PC-9 (cell line): ENCODE results near the gene PANK3. TPM values are rescaled to one million over a fixed set of nuclear protein-coding genes. Genes with fewer than 3 reads are reported as not detected.
"Not testable (repeated sequence)": the region's sequence is repeated elsewhere in the genome, so short reads cannot be mapped to it uniquely, and the experiment has no call there.

ENCODE experiments used
- BruUV-seq: library from RNA; stranded (reverse); fragments of 400-500 nt; replicated peaks from 2 replicates; lab custom pipeline; 2021; lab: Mats Ljungman, UMichigan
- CTCF ChIA-PET: fragments of 300-600 bp; sonication (Branson Sonifier 250); formaldehyde crosslinking; loops from one replicate; lab custom pipeline; 2022; ENCODE audit warnings: antibody characterized with exemption; lab: Charles Lee
- POLR2A ChIA-PET: fragments of 300-600 bp; sonication (Branson Sonifier 250); formaldehyde crosslinking; loops from one replicate; lab custom pipeline; 2022; ENCODE audit warnings: antibody characterized with exemption; ENCODE audit not compliant: unreplicated experiment; lab: Charles Lee
- DNase-seq, 2 experiments: peaks; one replicate each; pipeline versions ENCODE4 v3.0.0 to v3.0.0-alpha.2; 2015 to 2022; ENCODE audit warnings: mixed read lengths in 1 of 2
- H2AFZ ChIP-seq: fragments of 200-600 bp; sonication (generic); 2 replicates; pipeline ENCODE4 v1.8.1; 2017; ENCODE audit warnings: antibody characterized with exemption
- H3F3A ChIP-seq: fragments of 200-600 bp; sonication (generic); 2 replicates; pipeline ENCODE4 v1.8.1; 2017; ENCODE audit warnings: antibody characterized with exemption, mild to moderate bottlenecking, low read depth; ENCODE audit not compliant: insufficient read depth
- H3K27ac ChIP-seq: fragments of 200-600 bp; sonication (generic); 2 replicates; pipeline ENCODE4 v1.6.1; 2016; ENCODE audit warnings: mixed run types
- H3K27me3 ChIP-seq: fragments of 200-600 bp; sonication (generic); 2 replicates; pipeline ENCODE4 v1.6.1; 2016; ENCODE audit warnings: low read depth, mixed run types; ENCODE audit not compliant: insufficient read depth
- H3K36me3 ChIP-seq: fragments of 200-600 bp; sonication (generic); 2 replicates; pipeline ENCODE4 v1.6.1; 2016; ENCODE audit warnings: low read depth, mixed run types
- H3K4me1 ChIP-seq: fragments of 200-600 bp; sonication (generic); replicated peaks from 2 replicates; pipeline ENCODE4 v1.6.1; 2016; ENCODE audit warnings: mixed run types; ENCODE audit not compliant: insufficient read depth
- H3K4me2 ChIP-seq: fragments of 200-600 bp; sonication (generic); 2 replicates; pipeline ENCODE4 v1.6.1; 2017; ENCODE audit warnings: mixed run types
- H3K4me3 ChIP-seq: fragments of 200-600 bp; sonication (generic); 2 replicates; pipeline ENCODE4 v1.6.1; 2016; ENCODE audit warnings: mixed run types
- H3K79me2 ChIP-seq: fragments of 200-600 bp; sonication (generic); 2 replicates; pipeline ENCODE4 v1.6.1; 2017; ENCODE audit warnings: low read depth, mixed run types
- H3K9me2 ChIP-seq: fragments of 200-600 bp; sonication (generic); 2 replicates; pipeline ENCODE4 v1.8.1; 2017; ENCODE audit warnings: mild to moderate bottlenecking; ENCODE audit not compliant: insufficient read depth
- H3K9me3 ChIP-seq: fragments of 200-600 bp; sonication (generic); 2 replicates; pipeline ENCODE4 v1.8.1; 2016; ENCODE audit warnings: low read depth; ENCODE audit not compliant: insufficient read depth
- H4K20me1 ChIP-seq: fragments of 200-600 bp; sonication (generic); 2 replicates; pipeline ENCODE4 v1.8.1; 2017; ENCODE audit not compliant: insufficient read depth
- EZH2 ChIP-seq: fragments of 200-600 bp; sonication (generic); IDR thresholded peaks from 2 replicates; pipeline ENCODE4 v1.8.0; 2017; ENCODE audit warnings: antibody characterized with exemption, low read depth
- intact Hi-C: fragments of 100-400 bp; cut with micrococcal nuclease; formaldehyde crosslinking; loops from one replicate; pipeline ENCODE4 v1.10.0; 2022; ENCODE audit not compliant: unreplicated experiment
- total RNA-seq: library from RNA; stranded (reverse); gene quantifications from 2 replicates; pipeline ENCODE4 v1.2.3, GENCODE V29; 2021
- TF ChIP-seq, protein P1 (sequence below): fragments of 200-600 bp; sonication (generic); conservative IDR thresholded peaks from 2 replicates; pipeline ENCODE4 v1.6.1; 2017; ENCODE audit warnings: mixed run types, antibody characterized with exemption, mild to moderate bottlenecking, moderate library complexity

The PANK3 gene
- total RNA-seq, 1 experiment from 2014 or later, result 60.8 TPM

DNA sequence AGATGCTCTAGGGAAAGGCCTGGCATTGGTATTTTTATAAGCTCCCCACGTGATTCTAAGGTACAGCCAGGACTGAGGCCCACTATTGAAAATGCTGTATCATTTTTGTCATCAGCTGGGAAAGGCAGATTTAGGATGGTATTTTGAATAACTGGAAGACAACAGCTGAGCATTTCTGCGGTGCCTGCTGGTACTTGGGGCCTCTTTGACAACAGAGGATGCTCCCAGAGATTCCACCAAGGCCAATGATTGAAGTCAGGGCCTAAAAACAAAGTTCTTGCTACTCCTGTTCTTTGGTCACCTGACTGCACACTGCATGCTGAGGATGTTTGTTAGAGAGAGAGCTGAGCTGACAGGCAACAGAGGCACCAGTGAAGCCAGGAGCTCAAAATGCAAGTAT is 42.0 kb downstream of the PANK3 start:
- DNase-seq, result no peak
- H3K27ac ChIP-seq, result no peak overlapping the region
- ChIA-PET CTCF (no interaction called here), POLR2A (no interaction called here)
- TF ChIP-seq, protein P1, sequence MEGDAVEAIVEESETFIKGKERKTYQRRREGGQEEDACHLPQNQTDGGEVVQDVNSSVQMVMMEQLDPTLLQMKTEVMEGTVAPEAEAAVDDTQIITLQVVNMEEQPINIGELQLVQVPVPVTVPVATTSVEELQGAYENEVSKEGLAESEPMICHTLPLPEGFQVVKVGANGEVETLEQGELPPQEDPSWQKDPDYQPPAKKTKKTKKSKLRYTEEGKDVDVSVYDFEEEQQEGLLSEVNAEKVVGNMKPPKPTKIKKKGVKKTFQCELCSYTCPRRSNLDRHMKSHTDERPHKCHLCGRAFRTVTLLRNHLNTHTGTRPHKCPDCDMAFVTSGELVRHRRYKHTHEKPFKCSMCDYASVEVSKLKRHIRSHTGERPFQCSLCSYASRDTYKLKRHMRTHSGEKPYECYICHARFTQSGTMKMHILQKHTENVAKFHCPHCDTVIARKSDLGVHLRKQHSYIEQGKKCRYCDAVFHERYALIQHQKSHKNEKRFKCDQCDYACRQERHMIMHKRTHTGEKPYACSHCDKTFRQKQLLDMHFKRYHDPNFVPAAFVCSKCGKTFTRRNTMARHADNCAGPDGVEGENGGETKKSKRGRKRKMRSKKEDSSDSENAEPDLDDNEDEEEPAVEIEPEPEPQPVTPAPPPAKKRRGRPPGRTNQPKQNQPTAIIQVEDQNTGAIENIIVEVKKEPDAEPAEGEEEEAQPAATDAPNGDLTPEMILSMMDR, result no peak
- TF ChIP-seq EZH2, result no peak
- H3K9me3 ChIP-seq, result no peaks in the 10 kb centered on the region
- intact Hi-C loops, result no loop called here
- H3K79me2 ChIP-seq, result no peaks in the 10 kb centered on the region
- H3K27me3 ChIP-seq, result 0 out of 2 replicates have a peak, but pooled peaks cover 4% of the 10 kb centered on the region
- H3K4me2 ChIP-seq, result no peak overlapping the region
- no peaks in the 10 kb centered on the region for H3F3A ChIP-seq
- no peaks in the 10 kb centered on the region for H4K20me1 ChIP-seq
- no peaks in the 10 kb centered on the region for H3K9me2 ChIP-seq
- H3K4me3 ChIP-seq, result no peak overlapping the region
- H3K4me1 ChIP-seq, result no peaks in the 10 kb centered on the region
- no peak overlapping the region for H2AFZ ChIP-seq
- BruUV-seq, result no TSS peak
- H3K36me3 ChIP-seq, result no peaks in the 10 kb centered on the region

DNA sequence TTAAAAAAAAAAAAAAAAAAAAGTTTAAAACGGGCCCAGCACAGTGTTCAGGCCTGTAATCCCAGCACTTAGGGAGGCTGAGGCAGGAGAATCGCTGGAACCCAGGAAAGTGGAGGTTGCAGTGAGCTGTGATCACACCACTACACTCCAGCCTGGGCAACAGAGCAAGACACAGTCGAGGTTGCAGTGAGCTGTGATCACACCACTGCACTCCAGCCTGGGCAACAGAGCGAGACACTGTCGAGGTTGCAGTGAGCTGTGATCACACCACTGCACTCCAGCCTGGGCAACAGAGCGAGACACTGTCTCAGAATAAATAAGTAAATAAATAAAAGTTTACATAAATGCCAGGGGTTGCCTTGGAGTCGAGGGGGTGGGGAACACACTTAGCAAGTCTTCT is 44.8 kb downstream of the PANK3 start:
- CTCF ChIA-PET, H3K4me2 ChIP-seq, H3K4me1 ChIP-seq, H3K27ac ChIP-seq, H3K9me2 ChIP-seq, H3K79me2 ChIP-seq, POLR2A ChIA-PET, H4K20me1 ChIP-seq, H3K4me3 ChIP-seq, H3K27me3 ChIP-seq, intact Hi-C loops, H2AFZ ChIP-seq, H3F3A ChIP-seq, DNase-seq, H3K9me3 ChIP-seq, BruUV-seq, H3K36me3 ChIP-seq: not testable (repeated sequence)

DNA sequence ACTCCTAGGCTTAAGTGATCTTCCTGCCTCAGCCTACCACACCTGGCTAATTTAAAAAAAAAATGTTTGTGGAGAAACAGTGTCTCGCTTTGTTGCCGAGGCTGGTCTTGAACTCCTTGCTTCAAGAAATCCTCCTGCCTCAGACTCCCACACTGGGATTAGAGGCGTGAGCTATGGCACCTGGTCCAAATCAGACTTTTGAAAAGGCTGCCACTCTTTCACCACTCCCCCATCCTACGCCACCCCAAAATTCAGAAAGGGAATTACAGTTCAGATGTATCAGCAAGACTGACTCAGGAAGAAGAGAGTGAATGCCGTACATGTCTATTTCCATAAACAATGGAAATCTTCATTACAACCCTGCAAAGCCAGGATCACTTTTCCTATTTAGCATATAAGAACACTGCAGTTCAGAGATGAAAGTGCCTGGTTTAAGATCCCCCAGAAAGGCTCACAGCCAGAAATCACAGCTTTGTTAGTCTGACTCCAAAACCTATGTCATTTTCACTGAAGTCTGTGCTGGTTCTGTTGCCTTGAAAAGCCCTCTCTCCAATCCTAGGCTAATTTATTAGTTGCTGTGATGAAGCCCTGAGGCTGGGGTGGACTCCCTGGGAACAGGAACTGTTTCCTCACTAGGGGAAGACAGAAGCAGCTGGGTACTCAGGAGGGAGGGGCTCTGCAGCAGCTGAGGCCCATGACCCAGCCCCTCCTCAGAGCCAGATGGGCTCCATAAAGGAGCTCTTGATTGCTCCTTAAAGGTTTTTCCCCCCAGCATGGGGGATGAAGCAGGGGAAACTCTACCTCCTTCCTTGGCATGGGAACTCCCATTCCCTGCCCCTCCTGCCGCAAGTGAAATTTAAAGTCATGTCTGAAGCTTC is 46.9 kb downstream of the PANK3 start:
- no peak for DNase-seq
- TF ChIP-seq, protein P1, result no peak
- no peak for TF ChIP-seq EZH2
- no peak overlapping the region for H2AFZ ChIP-seq
- no peak overlapping the region for H3K27ac ChIP-seq
- intact Hi-C loops, result no loop called here
- no peak overlapping the region for H3K4me3 ChIP-seq
- no peaks in the 10 kb centered on the region for H4K20me1 ChIP-seq
- no peaks in the 10 kb centered on the region for H3K9me2 ChIP-seq
- no peaks in the 10 kb centered on the region for H3K79me2 ChIP-seq
- ChIA-PET CTCF (no interaction called here), POLR2A (no interaction called here)
- H3K4me2 ChIP-seq, result no peak overlapping the region
- no peaks in the 10 kb centered on the region for H3K4me1 ChIP-seq
- no TSS peak for BruUV-seq
- H3K9me3 ChIP-seq, result no peaks in the 10 kb centered on the region
- H3F3A ChIP-seq, result no peaks in the 10 kb centered on the region
- no peaks in the 10 kb centered on the region for H3K36me3 ChIP-seq
- H3K27me3 ChIP-seq, result 0 out of 2 replicates have a peak, but pooled peaks cover 4% of the 10 kb centered on the region
